COLO668 (cell line): ENCODE data around the gene MR1.
A peak's percentile ranks its signal among the peaks of the same experiment; 100 is the strongest.

Experiments used
- DNase-seq: peaks from one replicate; lab custom pipeline; 2025; ENCODE audit not compliant: unreplicated experiment; lab: John Stamatoyannopoulos, UW

Gene MR1

GRCh38 chr1:181089676-181090544 is 56.1 kb downstream of the MR1 start:
- DNase-seq = peak; percentile 82

- DNase-seq = no peak
Observed at GRCh38 chr1:181090641-181091126, 56.9 kb downstream of the MR1 start.

- DNase-seq = no peak
Observed at GRCh38 chr1:181091309-181092040, 57.7 kb downstream of the MR1 start.

- DNase-seq = no peak
Observed at GRCh38 chr1:181092056-181092455, 58.3 kb downstream of the MR1 start.

GRCh38 chr1:181092883-181093458 is 59.2 kb downstream of the MR1 start:
- DNase-seq = no peak

- no peak for DNase-seq
Observed at GRCh38 chr1:181094416-181095212, 60.8 kb downstream of the MR1 start.

- no peak for DNase-seq
Observed at GRCh38 chr1:181095260-181095659, 61.5 kb downstream of the MR1 start.

GRCh38 chr1:181095763-181096184 is 62.0 kb downstream of the MR1 start:
- DNase-seq = no peak

GRCh38 chr1:181097242-181097641 is 63.5 kb downstream of the MR1 start:
- DNase-seq = no peak

- no peak for DNase-seq
Observed at GRCh38 chr1:181099152-181100014, 65.6 kb downstream of the MR1 start.

- no peak for DNase-seq
Observed at GRCh38 chr1:181100015-181100905, 66.5 kb downstream of the MR1 start.

GRCh38 chr1:181100934-181101333 is 67.2 kb downstream of the MR1 start:
- DNase-seq = no peak

- peak; percentile 53 for DNase-seq
Observed at GRCh38 chr1:181101581-181102226, 67.9 kb downstream of the MR1 start.

GRCh38 chr1:181102841-181103240 is 69.1 kb downstream of the MR1 start:
- DNase-seq = no peak

GRCh38 chr1:181103399-181103798 is 69.6 kb downstream of the MR1 start:
- no peak for DNase-seq

- no peak for DNase-seq
Observed at GRCh38 chr1:181104042-181104789, 70.4 kb downstream of the MR1 start.

GRCh38 chr1:181104790-181105133 is 71.0 kb downstream of the MR1 start:
- DNase-seq = peak; percentile 66
